Choroid plexus epithelial cell (primary cell): ENCODE data around the gene TBC1D10A.

Source experiments
- DNase-seq: peaks from one replicate; pipeline ENCODE4 v3.0.0-alpha.2; 2010; ENCODE audit warnings: low read depth
- H3K4me3 ChIP-seq: 2 replicates; pipeline ENCODE4 v1.5.1; 2011; ENCODE audit warnings: low read depth, mild to moderate bottlenecking, control low read depth, low read length, moderate library complexity
- TF ChIP-seq, protein P1 (sequence below): conservative IDR thresholded peaks from 2 replicates; pipeline ENCODE4 v1.5.1; 2011; ENCODE audit warnings: low read depth, mild to moderate bottlenecking, control low read depth, inconsistent platforms, low read length, moderate library complexity

The TBC1D10A gene

DNA sequence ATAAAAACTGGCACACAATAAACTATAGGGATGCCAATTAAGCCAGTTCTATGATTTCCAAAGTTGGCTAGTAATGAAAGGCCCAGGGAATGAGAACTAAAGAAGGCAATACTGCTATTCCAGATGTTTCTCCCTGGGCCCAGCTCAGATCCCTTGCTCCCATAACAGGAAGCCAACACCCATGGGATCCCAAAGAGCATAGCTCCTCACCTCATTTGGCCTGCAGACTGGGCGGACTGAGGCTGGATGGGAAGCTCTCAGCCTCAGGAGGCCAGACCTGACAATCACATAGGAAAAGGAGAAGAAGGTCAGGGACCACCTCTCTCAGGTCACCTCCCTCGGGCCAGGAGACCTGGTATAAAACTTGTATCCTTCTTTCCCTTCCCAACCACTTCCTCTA lies 5.3 kb downstream of the TBC1D10A start:
- TF ChIP-seq, protein P1, sequence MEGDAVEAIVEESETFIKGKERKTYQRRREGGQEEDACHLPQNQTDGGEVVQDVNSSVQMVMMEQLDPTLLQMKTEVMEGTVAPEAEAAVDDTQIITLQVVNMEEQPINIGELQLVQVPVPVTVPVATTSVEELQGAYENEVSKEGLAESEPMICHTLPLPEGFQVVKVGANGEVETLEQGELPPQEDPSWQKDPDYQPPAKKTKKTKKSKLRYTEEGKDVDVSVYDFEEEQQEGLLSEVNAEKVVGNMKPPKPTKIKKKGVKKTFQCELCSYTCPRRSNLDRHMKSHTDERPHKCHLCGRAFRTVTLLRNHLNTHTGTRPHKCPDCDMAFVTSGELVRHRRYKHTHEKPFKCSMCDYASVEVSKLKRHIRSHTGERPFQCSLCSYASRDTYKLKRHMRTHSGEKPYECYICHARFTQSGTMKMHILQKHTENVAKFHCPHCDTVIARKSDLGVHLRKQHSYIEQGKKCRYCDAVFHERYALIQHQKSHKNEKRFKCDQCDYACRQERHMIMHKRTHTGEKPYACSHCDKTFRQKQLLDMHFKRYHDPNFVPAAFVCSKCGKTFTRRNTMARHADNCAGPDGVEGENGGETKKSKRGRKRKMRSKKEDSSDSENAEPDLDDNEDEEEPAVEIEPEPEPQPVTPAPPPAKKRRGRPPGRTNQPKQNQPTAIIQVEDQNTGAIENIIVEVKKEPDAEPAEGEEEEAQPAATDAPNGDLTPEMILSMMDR, result no peak
- DNase-seq, result no peak
- no peak overlapping the region for H3K4me3 ChIP-seq

DNA sequence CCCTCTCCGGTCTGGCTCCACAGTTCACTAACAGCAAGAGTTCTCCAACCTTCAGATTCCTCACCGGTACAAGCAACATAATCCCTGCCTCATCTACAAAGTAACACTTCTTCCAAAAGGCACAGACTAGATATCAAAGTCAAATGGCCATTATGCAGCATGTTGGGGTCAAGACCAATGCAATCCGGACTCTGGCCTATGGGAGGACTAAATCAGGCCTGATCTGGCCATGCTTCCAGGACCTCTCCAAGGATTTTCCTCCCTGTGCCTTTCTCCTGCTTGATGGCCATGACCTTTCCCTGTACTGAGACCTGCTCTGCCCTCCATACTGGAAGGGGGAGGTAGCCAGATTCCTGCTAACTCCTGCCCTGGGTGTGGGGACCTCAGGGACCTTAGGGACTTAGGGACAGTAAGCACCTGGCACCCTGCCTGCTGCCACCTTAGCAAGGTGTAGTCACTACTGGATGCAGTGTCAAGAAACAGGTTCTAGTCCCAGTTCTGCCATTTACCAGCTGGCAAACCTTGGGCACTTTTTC lies 6.7 kb downstream of the TBC1D10A start:
- no peak for DNase-seq
- TF ChIP-seq, protein P1, result no peak
- no peak overlapping the region for H3K4me3 ChIP-seq

DNA sequence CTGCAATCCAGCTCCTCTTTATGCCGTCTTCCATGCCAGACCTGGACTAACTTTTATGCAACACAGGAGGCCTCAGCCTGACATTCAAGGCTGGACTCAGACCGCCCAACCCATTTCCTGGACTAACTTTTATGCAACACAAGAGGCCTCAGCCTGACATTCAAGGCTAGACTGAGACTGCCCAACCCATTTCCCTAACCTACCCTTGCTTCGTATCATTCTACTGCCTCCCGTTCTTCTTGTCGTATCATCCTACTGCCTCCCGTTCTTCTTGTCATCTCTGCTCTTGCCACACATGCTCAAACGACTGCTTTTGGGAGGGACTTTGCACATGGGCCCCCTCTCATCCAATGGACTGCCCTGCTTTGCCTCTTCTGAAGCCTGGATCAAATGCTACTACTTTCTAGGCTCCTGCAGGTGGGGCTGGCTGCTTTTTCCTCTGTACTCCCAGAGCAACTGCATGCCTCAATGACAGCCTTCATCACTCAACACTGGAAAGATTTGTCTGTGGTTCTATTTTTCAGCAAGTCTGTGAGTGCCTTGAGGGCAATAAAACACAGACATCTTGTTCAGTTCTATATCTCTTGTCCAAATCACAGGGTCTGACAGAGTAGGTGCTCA lies 7.8 kb downstream of the TBC1D10A start:
- TF ChIP-seq, protein P1, result peak; percentile 21
- no peak overlapping the region for H3K4me3 ChIP-seq
- no peak for DNase-seq

DNA sequence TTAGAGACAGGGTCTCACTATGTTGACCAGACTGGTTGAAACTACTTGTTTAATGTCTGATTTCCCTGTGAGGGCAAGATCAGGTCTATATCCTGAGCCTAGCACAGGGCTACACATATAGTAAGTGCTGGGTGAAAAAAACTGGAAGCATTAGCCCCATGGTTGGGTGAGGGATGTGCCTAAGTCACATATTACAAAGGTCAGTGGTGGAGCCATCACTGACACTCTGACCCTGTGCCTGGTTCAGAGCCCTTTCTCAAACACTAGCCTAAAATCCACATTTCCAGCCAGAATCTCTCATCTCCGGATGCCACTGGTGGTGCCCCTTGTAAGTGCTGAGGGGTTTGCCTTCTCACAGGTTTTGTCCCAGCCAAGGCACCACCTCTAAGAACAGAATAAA lies 9.0 kb downstream of the TBC1D10A start:
- DNase-seq, result no peak
- TF ChIP-seq, protein P1, result no peak
- no peak overlapping the region for H3K4me3 ChIP-seq

DNA sequence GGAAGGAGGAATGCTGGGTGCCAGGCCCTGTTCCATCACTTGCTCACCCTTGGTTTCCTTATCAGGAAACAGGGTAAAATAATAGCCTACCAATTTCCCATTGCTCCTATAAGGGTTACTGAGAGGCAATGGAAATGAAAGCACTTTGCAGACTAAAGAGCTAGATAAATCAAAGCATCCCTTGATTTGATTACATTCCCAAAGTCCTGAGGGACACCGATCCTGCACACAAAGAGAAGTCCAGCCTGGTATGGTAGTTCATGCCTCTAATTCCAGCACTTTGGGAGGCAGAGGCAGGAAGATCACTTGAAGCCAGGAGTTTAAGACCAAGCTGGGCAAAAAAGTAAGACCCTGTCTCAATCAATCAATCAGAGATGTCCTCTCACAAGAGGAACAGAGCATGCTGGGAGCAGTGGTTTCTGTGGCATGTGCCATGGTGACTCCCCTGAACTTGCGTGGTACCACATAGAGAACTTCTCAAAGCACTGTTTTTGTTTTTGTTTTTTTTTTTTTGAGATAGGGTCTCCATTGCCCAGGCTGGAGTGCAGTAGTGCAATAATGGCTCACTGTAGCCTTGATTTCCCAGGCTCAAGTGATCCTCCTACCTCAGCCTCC lies 10.7 kb downstream of the TBC1D10A start:
- DNase-seq, result no peak
- H3K4me3 ChIP-seq, result no peak overlapping the region
- TF ChIP-seq, protein P1, result no peak

DNA sequence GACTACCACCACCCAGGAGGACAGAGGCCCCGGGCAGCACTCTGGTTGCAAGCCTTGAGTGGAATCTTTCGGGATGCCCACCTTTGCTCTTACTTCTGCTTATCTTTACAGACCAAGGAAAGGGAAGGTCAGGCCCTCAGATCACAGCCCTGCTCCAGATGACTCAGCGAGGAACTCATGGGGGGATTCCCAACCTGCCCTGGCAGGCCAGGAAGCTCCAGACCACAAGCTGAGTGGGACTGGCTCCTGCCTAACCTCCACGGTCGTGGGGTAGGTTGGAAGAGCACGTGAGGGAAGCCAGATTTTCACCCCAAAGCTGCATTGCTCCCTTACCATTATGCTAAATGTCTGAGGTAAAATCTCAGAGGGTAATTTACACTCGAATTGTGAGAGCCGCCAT lies 11.8 kb downstream of the TBC1D10A start:
- DNase-seq, result peak; percentile 45
- H3K4me3 ChIP-seq, result no peak overlapping the region
- TF ChIP-seq, protein P1, result no peak
